Measurements from ENCODE around the gene YBX2. TPM values are rescaled to one million over a fixed set of nuclear protein-coding genes. Genes with fewer than 3 reads are reported as not detected.

The YBX2 gene
- total RNA-seq, 4 donors from 2014 or later: 3.3 to 6.5 (median 5.3) TPM

DNA sequence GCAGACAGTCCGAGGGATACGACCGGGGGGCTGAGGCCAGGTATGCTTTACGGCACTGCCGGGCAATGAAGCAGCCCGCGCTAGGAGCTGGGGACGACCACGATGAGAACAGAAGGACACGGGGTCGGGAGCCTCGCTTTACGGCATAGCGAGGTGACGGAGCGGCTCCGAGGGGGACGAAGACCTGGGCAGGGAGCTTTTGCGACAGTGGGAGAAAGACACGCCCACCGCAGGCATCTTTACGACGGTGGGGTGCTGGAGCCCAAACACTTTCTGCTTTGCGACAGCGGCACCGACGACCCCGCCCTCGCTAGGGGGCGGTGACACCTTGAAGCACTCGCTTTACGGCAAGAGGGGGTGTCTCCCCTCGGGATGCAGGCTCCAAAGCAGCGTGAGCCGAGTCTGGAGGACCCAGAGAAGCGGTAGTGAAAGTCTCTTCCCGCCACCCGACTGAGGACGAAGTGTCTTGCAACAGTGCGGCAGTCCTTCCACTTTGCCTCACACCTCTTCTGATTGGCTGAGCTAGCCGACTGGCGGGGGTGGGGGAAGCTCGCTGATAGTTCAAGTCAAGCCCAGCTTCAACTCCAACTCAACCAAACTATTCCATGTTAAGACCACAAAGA is 35.0 kb upstream of the YBX2 start:
- Histone ChIP-seq H3K9me3 (no peaks in the 10 kb centered on the region), H3K36me3 (peaks cover 0 to 27% of the 10 kb centered on the region in 2 donors), H3K4me1 (peaks cover 0 to 31% (median 14%) of the 10 kb centered on the region in 3 donors), H3K4me3 (peak overlapping the region; percentile 60 to 63), H3K27me3 (peaks cover 10% of the 10 kb centered on the region), H3K27ac (peak overlapping the region; percentile 72 to 96 (median 90))
- no peak for TF ChIP-seq EP300 (IDR thresholded peaks at IDR 0.05)
- TF ChIP-seq, protein P1, sequence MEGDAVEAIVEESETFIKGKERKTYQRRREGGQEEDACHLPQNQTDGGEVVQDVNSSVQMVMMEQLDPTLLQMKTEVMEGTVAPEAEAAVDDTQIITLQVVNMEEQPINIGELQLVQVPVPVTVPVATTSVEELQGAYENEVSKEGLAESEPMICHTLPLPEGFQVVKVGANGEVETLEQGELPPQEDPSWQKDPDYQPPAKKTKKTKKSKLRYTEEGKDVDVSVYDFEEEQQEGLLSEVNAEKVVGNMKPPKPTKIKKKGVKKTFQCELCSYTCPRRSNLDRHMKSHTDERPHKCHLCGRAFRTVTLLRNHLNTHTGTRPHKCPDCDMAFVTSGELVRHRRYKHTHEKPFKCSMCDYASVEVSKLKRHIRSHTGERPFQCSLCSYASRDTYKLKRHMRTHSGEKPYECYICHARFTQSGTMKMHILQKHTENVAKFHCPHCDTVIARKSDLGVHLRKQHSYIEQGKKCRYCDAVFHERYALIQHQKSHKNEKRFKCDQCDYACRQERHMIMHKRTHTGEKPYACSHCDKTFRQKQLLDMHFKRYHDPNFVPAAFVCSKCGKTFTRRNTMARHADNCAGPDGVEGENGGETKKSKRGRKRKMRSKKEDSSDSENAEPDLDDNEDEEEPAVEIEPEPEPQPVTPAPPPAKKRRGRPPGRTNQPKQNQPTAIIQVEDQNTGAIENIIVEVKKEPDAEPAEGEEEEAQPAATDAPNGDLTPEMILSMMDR (IDR thresholded peaks at IDR 0.05): peak in 1 of 4 experiments; percentile 31
- TF ChIP-seq POLR2A (IDR thresholded peaks at IDR 0.05): peak; percentile 67 to 69
- peak; percentile 80 for TF ChIP-seq POLR2AphosphoS5 (IDR thresholded peaks at IDR 0.05)
- 0% methylated on average over 6 of the region's 43 CpGs; no CpG with 5 or more reads in 1 of the 2 donors for WGBS, 2 donors (ENCODE audit: low coverage in 1 of 2)
- ATAC-seq: peak; percentile 89

DNA sequence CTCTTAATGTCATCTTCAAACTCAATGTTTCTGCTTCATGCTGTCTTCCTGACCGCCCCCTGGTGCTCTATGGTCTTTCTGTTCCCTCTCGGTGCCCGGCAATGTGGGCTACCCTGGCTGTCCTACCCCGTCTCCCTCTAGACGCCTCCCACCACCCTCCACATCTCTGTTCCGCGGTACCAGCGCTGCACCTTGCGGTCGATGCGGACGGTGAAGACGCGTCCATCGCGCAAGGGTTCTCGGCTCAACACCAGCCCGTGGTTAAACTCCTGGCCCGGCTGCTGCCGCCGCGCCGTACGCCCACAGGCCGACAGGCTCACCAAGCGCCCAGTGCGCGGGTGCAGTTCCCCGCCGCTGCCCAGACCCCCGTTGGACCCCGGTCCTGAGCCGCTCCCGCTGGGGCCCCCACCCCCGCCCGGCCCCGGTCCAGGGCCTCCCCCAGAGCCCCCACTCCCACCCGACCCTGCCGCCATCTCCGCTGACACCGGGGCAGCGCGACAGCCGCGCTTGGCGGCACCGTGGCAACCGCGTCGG is 34.5 kb upstream of the YBX2 start, which contains the start of gene NEURL4:
Gene NEURL4, minus strand, starts transcription at position 496 of the 534 bp plus-strand sequence. Its CDS starts 23 bp downstream, at position 473.
- peak within 1 kb of the TSS; percentile 72 to 96 (median 90) for H3K27ac ChIP-seq
- peaks cover 5% of the 10 kb centered on the region for H3K27me3 ChIP-seq
- peaks cover 0 to 33% of the 10 kb centered on the region in 2 donors for H3K36me3 ChIP-seq
- WGBS, 2 donors (ENCODE audit: low coverage in 1 of 2): 0 to 2% methylated on average over 5 to 18 of the region's 50 CpGs
- TF ChIP-seq, protein P1 (IDR thresholded peaks at IDR 0.05): peak in 1 of 4 experiments; percentile 8
- TF ChIP-seq EP300 (IDR thresholded peaks at IDR 0.05): no peak
- ATAC-seq: peak; percentile 21
- H3K4me3 ChIP-seq: peak within 1 kb of the TSS; percentile 60 to 63
- H3K4me1 ChIP-seq: peaks cover 0 to 36% (median 14%) of the 10 kb centered on the region in 3 donors
- H3K9me3 ChIP-seq: no peaks in the 10 kb centered on the region

DNA sequence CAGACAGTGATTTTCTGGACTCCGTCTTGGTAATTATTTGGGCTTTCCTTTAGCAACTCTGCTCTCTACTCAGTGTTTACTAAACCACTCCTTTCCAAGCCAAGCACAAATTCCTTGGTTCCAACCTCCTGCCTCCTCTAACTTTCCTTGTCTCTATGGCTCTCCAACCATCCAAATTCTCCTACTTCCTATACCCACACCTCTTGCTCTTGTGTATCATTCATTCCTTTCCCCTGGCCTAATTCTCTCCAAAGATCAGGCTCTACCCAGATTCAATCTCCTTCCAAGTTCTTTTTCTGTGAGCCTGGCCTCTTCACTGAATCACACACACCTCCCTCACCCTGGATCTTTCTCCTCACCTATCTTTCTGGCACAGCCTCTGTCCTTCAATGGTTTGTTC is 33.6 kb upstream of the YBX2 start:
- WGBS, 2 donors (ENCODE audit: low coverage in 1 of 2): 47 to 50% methylated on average over 1 of the region's 1 CpG
- Histone ChIP-seq H3K36me3 (peaks cover 0 to 42% of the 10 kb centered on the region in 2 donors), H3K27ac (peak overlapping the region in 1 of 4 donors; percentile 86), H3K9me3 (no peaks in the 10 kb centered on the region), H3K27me3 (no peaks in the 10 kb centered on the region), H3K4me3 (peak overlapping the region in 1 of 2 donors; percentile 63), H3K4me1 (peaks cover 0 to 36% (median 14%) of the 10 kb centered on the region in 3 donors)
- TF ChIP-seq POLR2A (IDR thresholded peaks at IDR 0.05) (no peak), POLR2AphosphoS5 (IDR thresholded peaks at IDR 0.05) (no peak), EP300 (IDR thresholded peaks at IDR 0.05) (no peak)
- TF ChIP-seq, protein P1 (IDR thresholded peaks at IDR 0.05): no peak
- ATAC-seq: no peak

DNA sequence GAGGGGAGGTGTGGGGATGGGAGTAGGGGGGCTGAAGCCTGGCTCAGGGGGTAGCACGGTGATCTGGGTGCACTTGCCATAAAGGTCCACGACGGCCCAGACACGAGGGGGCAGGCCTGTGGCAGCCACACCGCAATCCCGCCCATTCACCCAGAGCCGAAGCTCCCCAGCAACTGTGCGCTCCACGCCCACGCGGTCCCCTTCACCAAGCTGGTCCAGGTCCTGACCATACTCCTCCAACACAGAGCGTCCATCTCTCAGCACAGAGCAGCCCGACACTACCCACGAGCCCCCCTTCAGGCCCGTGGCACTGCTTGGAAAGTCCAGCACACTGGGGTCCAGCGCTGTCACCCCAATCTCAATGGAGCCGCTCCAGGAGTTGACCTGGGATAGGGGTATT is 33.1 kb upstream of the YBX2 start:
- no peaks in the 10 kb centered on the region for H3K27me3 ChIP-seq
- peaks cover 0 to 36% (median 14%) of the 10 kb centered on the region in 3 donors for H3K4me1 ChIP-seq
- TF ChIP-seq, protein P1 (IDR thresholded peaks at IDR 0.05): no peak
- TF ChIP-seq POLR2AphosphoS5 (IDR thresholded peaks at IDR 0.05) (no peak), POLR2A (IDR thresholded peaks at IDR 0.05) (no peak), EP300 (IDR thresholded peaks at IDR 0.05) (no peak)
- H3K4me3 ChIP-seq: no peak overlapping the region
- H3K27ac ChIP-seq: no peak overlapping the region
- ATAC-seq: no peak
- peaks cover 0 to 47% of the 10 kb centered on the region in 2 donors for H3K36me3 ChIP-seq
- no peaks in the 10 kb centered on the region for H3K9me3 ChIP-seq
- WGBS, 2 donors (ENCODE audit: low coverage in 1 of 2): 90% methylated on average over 2 of the region's 17 CpGs; no CpG with 5 or more reads in 1 of the 2 donors

Measured in gastroesophageal sphincter (tissue), 4 donors.